Stomach (tissue), 9 donors: Measurements from ENCODE around the gene RTL10. TPM values are rescaled to one million over a fixed set of nuclear protein-coding genes. Genes with fewer than 3 reads are reported as not detected.

Source experiments
- DNase-seq, 2 donors: peaks; one replicate each; pipeline versions ENCODE4 v3.0.0 to v3.0.0-alpha.2; 2013 to 2019
- H3K27ac ChIP-seq, 5 donors: fragments of 200-600 bp in 4 of 5; sonication (generic) in 4 of 5; one replicate each; pipeline ENCODE4 v1.5.1; 2013 to 2019; ENCODE audit warnings: mild to moderate bottlenecking in 1 of 5, moderate library complexity in 1 of 5
- H3K27me3 ChIP-seq, 3 donors: fragments of 200-600 bp; sonication (generic); one replicate each; pipeline ENCODE4 v1.5.1; 2017 to 2019; ENCODE audit warnings: mixed run types in 1 of 3
- H3K36me3 ChIP-seq, 4 donors: fragments of 200-600 bp; sonication (generic); 1 replicate in 3 of 4; 2 replicates in 1 of 4; pipeline ENCODE4 v1.5.1; 2016 to 2019
- H3K4me1 ChIP-seq, 4 donors: fragments of 200-600 bp; sonication (generic); one replicate each; pipeline ENCODE4 v1.5.1; 2016 to 2019
- H3K4me3 ChIP-seq, 4 donors: fragments of 200-600 bp; sonication (generic) in 3 of 4; one replicate each; pipeline ENCODE4 v1.5.1; 2016 to 2019; ENCODE audit warnings: mild to moderate bottlenecking in 1 of 4
- H3K9me3 ChIP-seq, 4 donors: fragments of 200-600 bp; sonication (generic); one replicate each; pipeline ENCODE4 v1.5.1; 2016 to 2019
- EP300 ChIP-seq: sonication (generic); formaldehyde crosslinking; IDR thresholded peaks from one replicate; pipeline ENCODE4 v1.6.1; 2017; ENCODE audit warnings: antibody characterized with exemption
- POLR2A ChIP-seq, 4 donors: fragments of 450-650 bp; IDR thresholded peaks; one replicate each; pipeline ENCODE4 v1.6.1; 2016; ENCODE audit warnings: antibody characterized with exemption in 4 of 4, control low read depth in 2 of 4, mild to moderate bottlenecking in 1 of 4, moderate library complexity in 1 of 4
- POLR2AphosphoS5 ChIP-seq, 3 donors: sonication (generic); formaldehyde crosslinking; IDR thresholded peaks; one replicate each; pipeline ENCODE4 v1.6.1; 2016; ENCODE audit warnings: antibody characterized with exemption in 3 of 3
- WGBS, 5 donors: extraction: QIAGEN DNeasy Blood & Tissue Kit in 3 of 5; methylation state at CpG; one replicate each; pipeline versions ENCODE4 v1.1.5 to v1.1.7; 2013 to 2018; 5-methylcytosine and 5-hydroxymethylcytosine counted together
- intact Hi-C: fragments of 100-400 bp; cut with DNase I; formaldehyde crosslinking; loops from one replicate; pipeline ENCODE4 v1.15.1; 2023; ENCODE audit warnings: low total_unique reads
- polyA plus RNA-seq, 3 donors: library from polyadenylated mRNA; stranded (reverse); fragments of 200-250 nt; gene quantifications; one replicate each; pipeline ENCODE4 v1.2.3, GENCODE V29; 2013
- total RNA-seq, 5 donors: library from RNA; depleted of rRNA; stranded (reverse); fragments of >200 nt; gene quantifications; one replicate each; pipeline versions ENCODE4 v1.1.0 to v1.2.3, GENCODE V29; 2014 to 2016
- TF ChIP-seq, protein P1 (sequence below), 7 experiments: fragments of 450-650 bp in 4 of 7; fragments of 200-600 bp in 3 of 7; sonication (generic) in 3 of 7; IDR thresholded peaks; one replicate each; pipeline ENCODE4 v1.5.1; 2016 to 2019; ENCODE audit warnings: antibody characterized with exemption in 7 of 7, control low read depth in 2 of 7, mild to moderate bottlenecking in 1 of 7
- donor health status: healthy with polysubstance abuse.
- donor health status: Bipolar disorder and iron deficiency.
- donor health status: healthy.

The RTL10 gene
- total and polyA plus RNA-seq, 8 donors, result 1.7 to 28.1 (median 8.4) TPM

DNA sequence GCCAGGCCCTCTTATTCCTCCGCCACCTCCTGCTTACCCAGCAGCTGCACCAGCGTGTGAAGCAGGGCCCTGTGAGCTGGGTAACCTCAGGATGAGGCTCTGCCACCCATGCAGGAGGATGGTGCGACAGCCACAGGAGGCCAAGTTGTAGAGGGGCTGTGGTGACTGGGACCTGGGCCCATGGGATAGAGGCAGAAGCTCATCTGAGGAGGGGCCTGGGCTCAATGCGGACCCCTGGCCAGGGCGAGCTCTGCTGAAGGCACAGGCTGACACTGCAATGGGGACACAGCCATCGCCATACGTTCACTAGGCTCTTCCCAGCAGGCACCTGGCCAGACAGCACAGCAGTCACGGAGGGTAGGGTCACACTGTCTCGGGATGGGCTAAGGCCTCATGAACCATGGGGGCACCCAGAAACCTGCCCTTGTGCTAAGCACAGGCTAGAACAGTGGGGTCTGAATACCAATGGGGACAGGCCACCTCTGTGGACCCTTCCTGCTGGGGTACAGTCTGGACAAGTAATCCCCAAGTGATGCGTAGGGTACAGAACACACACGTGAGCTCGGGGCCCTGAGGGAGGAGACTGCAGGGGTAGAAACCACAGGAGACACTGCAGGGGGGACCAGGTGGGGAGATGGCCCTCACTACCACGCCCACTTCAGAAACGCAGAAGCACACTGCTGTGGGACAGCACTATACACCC is 35.3 kb downstream of the RTL10 start:
- DNase-seq, result peak in 1 of 2 donors; percentile 10
- Histone ChIP-seq H3K9me3 (no peaks in the 10 kb centered on the region), H3K27ac (no peak overlapping the region), H3K4me3 (no peak overlapping the region), H3K4me1 (peaks cover 0 to 7% (median 0%) of the 10 kb centered on the region in 4 donors), H3K27me3 (no peaks in the 10 kb centered on the region), H3K36me3 (peaks cover 0 to 13% (median 3%) of the 10 kb centered on the region in 4 donors)
- TF ChIP-seq, protein P1, sequence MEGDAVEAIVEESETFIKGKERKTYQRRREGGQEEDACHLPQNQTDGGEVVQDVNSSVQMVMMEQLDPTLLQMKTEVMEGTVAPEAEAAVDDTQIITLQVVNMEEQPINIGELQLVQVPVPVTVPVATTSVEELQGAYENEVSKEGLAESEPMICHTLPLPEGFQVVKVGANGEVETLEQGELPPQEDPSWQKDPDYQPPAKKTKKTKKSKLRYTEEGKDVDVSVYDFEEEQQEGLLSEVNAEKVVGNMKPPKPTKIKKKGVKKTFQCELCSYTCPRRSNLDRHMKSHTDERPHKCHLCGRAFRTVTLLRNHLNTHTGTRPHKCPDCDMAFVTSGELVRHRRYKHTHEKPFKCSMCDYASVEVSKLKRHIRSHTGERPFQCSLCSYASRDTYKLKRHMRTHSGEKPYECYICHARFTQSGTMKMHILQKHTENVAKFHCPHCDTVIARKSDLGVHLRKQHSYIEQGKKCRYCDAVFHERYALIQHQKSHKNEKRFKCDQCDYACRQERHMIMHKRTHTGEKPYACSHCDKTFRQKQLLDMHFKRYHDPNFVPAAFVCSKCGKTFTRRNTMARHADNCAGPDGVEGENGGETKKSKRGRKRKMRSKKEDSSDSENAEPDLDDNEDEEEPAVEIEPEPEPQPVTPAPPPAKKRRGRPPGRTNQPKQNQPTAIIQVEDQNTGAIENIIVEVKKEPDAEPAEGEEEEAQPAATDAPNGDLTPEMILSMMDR (IDR thresholded peaks at IDR 0.05), result no peak
- no peak for TF ChIP-seq POLR2A (IDR thresholded peaks at IDR 0.05)
- TF ChIP-seq POLR2AphosphoS5 (IDR thresholded peaks at IDR 0.05), result no peak
- TF ChIP-seq EP300, result no peak
- intact Hi-C loops, result no loop called here
- WGBS, 5 donors, result 90 to 96% (median 92%) methylated on average over 10 to 14 of the region's 14 CpGs

DNA sequence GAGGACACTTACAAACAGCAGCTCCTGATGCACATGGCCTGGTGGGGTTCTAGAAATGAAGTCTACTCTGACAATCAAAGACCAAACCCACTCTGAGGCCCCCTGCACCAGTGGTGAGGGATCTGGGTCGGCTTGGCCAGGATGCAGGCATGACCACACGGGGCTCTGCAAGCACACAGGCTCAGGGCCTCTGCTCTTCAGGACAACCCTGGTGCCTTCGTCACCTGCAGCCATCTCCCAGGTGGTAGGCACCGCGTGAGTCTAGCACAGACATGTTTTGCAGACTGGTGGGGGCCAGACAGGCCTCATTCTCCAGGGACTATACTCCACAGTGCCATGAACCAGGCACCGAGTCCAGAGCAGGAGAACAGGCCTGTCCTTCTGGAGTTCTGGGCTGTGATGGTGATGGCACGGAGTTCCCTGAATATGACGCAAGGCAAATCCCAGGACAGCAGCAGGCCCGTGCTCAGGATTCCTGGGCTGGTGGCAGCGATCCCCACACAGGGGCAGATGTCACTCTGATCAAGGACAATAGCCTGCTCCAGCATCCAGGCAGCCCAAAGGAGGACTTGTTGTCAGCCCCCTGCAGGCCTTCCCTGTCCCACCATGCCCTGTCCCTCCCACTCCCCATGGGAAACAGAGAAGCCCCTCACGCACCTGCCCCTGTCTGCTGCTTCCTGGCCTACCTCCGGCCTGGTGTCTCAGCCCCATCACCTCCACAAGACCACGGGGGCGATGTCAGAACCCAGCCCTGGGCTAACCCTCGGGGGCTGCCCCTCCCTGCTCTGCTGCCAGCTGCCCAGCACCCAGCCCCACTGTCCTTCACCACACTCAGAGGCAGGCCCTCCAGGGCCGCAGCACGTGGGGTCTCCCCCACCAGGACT is 36.1 kb downstream of the RTL10 start:
- TF ChIP-seq, protein P1 (IDR thresholded peaks at IDR 0.05), result no peak
- no peak for TF ChIP-seq POLR2A (IDR thresholded peaks at IDR 0.05)
- TF ChIP-seq EP300, result no peak
- no peak for TF ChIP-seq POLR2AphosphoS5 (IDR thresholded peaks at IDR 0.05)
- no peaks in the 10 kb centered on the region for H3K9me3 ChIP-seq
- H3K27me3 ChIP-seq, result no peaks in the 10 kb centered on the region
- H3K4me1 ChIP-seq, result peaks cover 0 to 7% (median 0%) of the 10 kb centered on the region in 4 donors
- no peak overlapping the region for H3K4me3 ChIP-seq
- peaks cover 0 to 20% (median 4%) of the 10 kb centered on the region in 4 donors for H3K36me3 ChIP-seq
- WGBS, 5 donors, result 88 to 94% (median 92%) methylated on average over 10 to 17 of the region's 17 CpGs
- intact Hi-C loops, result no loop called here
- peak in 1 of 2 donors; percentile 16 for DNase-seq
- no peak overlapping the region for H3K27ac ChIP-seq

DNA sequence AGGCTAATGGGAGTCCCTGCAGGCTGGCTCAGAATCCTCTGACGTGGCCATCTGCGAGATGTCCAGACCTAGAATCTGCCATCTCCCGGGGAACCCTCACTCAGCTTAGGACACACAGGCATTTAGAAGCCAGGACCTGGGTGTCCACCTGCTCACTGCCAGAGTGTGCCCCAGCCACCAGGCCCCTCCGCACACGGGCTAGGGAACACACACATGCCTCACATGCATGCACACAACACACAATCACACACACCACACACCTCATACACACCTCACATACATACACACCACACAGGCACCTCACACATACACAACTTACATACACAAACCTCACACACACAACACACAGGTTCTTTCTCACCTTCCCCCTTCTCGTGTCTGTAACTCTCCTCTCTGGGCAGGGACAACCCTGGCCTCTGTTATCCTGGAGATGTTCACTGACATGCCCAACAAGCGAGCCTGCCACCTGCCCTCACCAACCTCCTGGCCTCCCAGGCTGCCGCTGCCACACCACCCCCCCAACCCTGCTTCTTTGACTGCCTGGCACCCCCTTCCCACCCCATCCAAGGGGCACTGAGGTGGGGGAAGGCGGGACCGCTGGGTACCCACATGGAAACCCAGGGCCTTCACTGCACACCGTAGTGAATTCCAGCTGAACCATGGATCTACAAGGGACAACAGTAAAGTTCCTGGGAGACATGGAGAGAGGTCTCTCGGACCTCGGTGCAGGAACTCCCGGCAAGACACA is 38.1 kb downstream of the RTL10 start:
- intact Hi-C loops, result no loop called here
- peak in 1 of 2 donors; percentile 9 for DNase-seq
- H3K27ac ChIP-seq, result no peak overlapping the region

More for the DNA sequence above, 38.1 kb downstream of the RTL10 start:
- H3K4me1 ChIP-seq, result no peaks in the 10 kb centered on the region
- TF ChIP-seq POLR2A (IDR thresholded peaks at IDR 0.05) (no peak), EP300 (no peak), POLR2AphosphoS5 (IDR thresholded peaks at IDR 0.05) (no peak)
- TF ChIP-seq, protein P1 (IDR thresholded peaks at IDR 0.05), result no peak
- H3K27me3 ChIP-seq, result no peaks in the 10 kb centered on the region
- H3K36me3 ChIP-seq, result peaks cover 0 to 31% (median 14%) of the 10 kb centered on the region in 4 donors
- no peak overlapping the region for H3K4me3 ChIP-seq
- WGBS, 5 donors, result 91 to 96% (median 94%) methylated on average over 14 of the region's 14 CpGs
- H3K9me3 ChIP-seq, result no peaks in the 10 kb centered on the region
